Endothelial cell of hepatic sinusoid (primary cell): ENCODE results near the gene MYMX.

Experiments
- in situ Hi-C: cut with HindIII; loops from 2 replicates; pipeline ENCODE4 v1.10.0; 2017; ENCODE audit warnings: low sequenced_read_pairs

The MYMX gene

DNA sequence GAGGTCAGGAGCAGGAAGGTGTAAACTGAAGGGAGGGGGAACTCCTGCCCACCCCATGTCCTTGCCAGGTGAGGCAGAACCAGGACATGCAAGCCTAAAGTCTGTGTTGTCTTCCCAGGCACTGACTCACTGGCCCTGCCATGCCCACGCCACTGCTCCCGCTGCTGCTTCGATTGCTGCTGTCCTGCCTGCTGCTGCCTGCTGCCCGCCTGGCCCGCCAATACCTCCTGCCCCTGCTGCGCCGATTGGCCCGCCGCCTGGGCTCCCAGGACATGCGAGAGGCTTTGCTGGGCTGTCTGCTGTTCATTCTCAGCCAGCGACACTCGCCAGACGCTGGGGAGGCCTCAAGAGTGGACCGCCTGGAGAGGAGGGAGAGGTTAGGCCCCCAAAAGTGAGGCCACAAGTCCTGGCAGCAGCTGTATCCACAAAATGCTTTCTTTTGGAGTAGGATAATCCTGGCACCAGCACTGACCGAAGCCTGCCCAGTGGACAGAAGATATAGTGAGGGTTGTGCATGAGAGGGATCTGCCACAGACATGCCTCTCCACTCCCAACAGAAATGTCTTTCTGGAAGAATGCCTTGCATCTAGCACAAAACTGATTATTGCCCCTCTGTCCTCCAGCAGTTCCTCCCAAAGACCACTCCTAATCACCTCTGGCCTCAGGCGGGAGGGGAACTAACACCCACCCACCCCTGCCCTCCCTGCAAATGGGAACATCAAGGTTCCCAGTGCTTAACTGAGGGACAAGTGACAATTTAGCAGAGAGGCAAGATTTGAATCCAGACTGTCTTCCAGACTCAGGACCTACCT, 812 bp downstream of the MYMX start:
- in situ Hi-C loops, result no loop called here

DNA sequence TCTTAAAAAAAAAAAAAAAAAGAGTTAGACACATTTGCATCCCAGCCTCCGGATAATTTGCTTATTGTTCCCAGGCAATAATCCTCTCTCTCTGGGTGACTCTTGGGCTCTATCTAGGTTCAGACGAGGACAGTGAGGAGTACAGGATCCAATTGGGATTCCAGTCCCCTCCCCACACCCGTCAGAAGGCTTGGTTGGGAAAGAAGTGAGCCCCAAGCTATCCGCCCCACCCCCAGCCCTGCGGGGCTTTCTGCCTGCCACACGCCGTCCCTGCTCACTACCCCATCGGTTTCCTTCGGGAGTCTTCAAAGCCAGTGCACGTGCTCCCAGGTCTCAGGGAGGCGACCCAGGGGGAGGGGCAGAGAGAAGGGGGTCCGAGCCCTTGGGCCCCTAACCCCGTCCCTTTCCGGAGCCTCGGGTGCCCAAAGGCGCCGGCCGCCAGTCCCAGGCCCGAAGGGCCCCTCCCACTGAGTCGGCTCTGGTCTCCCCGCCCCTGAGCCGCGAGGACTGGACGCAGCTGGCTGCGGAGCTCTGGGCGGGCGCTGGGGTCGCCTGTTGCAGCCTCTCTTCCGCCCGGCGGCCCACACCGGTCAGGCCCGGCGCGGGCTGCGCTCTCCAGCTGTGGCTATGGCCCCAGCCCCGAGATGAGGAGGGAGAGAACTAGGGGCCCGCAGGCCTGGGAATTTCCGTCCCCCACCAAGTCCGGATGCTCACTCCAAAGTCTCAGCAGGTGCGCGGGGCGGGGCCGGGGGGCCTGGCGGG, 2.5 kb downstream of the MYMX start:
- in situ Hi-C loops, result no loop called here

DNA sequence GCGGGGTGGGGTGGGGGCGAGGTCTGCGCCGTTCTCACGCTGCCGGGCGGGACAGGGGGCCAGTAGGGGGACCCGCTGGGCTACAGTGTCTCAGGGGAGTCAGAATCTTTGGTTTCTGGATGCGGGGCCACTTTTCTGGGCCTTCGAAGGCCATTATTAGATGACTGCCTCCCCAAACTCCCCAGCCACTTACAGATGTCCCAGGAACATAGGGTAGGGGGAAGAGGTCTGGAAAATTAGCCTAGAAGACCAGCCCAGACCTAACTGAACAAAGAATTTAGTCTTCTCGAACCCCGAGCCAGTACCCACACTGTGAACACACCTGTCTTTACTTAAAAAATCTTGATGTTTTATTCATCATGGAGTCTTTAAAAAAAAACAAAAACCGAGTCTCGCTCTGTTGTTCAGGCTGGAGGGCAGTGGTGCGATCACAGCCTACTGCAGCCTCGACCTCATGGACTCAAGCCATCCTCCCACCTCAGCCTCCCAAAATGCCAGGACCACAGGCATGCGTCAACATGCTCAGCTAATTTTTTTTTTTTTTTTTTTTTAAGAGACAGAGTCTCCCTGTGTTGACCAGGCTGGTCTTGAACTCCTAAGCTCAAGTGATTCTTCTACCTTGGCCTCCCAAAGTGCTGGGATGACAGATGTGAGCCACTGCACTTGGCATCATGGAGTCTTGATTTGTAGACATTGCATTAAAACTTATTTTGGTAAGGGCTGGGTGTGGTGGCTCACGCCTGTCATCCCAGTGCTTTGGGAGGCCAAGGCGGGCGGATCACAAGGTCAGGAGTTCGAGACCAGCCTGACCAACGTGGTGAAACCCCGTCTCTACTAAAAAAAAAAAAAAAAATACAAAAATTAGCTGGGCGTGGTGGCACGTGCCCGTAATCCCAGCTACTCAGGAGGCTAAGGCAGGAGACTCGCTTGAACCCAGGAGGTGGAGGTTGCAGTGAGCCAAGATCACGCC, 3.4 kb downstream of the MYMX start:
- in situ Hi-C loops, result no loop called here

DNA sequence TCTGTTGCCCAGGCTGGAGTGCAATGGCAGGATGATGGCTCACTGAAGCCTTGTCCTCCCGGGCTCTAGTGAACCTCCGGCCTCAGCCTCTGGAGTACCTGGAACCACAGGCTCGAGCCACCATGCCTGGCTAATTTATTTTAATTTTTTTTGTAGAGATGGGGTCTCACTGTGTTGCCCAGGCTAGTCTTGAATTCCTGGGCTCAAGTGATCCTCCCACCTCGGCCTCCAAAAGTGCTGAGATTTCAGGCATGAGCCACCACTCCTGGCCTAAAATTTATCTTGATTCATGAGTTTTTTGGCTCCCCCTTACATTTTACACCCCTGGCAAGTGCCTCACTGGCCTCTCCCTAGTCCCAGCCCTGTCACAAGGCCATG, 4.2 kb downstream of the MYMX start:
- in situ Hi-C loops, result no loop called here

DNA sequence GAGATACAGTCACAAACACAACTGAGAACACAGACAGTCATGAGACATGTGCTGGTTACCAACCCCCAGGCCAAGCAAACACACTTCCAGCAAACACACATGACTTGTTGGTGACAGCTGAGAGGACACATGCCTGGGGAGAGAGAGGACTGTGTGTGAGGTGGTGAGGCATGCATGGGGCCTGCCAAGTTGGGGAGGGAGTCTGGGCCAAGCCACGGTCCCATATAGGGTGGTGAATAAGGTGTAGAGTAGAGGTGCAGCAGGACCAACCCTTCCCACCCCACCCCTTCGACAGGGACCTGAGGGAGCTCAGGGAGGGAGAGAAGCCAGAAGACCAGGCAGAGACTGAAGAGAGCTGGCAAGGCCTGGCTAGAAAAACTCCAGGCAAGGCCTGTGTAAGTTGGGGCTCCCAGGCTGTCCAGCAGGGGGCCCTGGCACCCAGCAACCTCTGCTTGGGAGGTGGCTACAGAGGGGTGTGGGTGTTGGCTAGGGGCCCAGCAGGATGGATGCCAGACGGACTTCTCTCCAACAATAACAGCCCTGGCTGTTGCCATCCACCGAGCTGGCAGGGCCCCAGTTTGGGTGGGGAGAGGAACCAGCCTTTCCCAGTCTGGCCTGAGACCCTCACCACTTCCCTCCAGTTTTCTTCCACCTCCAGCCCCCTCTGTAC, 4.7 kb downstream of the MYMX start:
- in situ Hi-C loops, result no loop called here

DNA sequence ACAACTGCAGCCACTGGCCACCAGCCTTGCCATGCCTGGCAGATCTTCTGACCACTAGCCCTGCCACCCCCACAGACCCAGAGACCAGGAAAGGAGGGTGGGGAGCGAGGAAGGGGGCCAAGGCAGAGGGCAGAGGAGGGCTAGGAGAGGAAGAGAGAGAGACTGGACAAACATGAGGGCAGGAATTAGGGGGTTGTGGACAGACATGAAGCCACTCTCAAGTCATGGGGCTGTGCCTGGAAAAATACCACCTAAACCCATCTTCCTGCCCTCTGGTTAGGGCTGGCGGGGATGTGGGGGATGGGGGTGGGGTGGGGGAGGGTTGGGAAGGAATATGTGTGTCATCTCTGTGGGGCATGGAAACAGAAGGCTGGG, 5.2 kb downstream of the MYMX start:
- in situ Hi-C loops, result no loop called here

DNA sequence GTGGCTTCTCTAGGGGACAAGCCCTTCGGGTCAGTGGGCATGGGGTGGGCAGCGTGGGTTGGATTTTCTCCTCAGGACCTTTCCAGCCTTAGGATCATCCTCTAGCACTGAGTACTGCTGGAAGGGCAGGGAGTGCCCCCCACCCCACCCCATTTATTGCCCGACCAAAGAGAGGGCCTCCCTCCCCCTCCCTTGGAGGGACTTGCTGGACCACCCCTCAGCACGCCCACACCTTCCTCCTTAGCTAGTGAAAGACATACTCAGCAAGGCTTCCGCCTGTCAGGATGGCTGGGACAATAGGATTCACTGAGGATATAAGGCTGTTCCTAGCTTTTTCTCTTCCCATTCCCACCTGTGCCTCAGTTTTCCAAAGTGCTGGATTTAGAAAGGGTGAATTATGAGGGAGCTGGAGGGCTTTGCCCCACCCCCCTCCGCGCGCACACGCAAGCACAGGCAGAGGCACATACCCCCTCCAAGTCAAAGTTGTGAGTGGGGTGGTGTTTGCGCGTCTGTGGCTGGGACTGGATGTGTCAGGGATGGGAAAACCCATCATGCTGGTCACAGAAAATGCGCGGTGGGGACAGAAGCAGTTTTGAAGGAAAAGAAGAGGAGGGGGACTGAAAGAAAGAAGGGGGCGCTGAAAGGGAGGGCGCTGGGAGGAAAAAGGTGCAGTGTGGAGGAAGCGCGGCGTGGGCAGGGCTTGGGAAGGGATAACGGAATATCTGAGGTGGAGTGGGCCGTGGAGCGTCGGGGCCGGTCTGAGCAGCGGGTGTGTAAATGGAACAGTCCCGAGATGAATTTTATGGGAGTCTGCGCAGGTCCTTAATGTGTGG, 6.0 kb downstream of the MYMX start:
- in situ Hi-C loops, result no loop called here

DNA sequence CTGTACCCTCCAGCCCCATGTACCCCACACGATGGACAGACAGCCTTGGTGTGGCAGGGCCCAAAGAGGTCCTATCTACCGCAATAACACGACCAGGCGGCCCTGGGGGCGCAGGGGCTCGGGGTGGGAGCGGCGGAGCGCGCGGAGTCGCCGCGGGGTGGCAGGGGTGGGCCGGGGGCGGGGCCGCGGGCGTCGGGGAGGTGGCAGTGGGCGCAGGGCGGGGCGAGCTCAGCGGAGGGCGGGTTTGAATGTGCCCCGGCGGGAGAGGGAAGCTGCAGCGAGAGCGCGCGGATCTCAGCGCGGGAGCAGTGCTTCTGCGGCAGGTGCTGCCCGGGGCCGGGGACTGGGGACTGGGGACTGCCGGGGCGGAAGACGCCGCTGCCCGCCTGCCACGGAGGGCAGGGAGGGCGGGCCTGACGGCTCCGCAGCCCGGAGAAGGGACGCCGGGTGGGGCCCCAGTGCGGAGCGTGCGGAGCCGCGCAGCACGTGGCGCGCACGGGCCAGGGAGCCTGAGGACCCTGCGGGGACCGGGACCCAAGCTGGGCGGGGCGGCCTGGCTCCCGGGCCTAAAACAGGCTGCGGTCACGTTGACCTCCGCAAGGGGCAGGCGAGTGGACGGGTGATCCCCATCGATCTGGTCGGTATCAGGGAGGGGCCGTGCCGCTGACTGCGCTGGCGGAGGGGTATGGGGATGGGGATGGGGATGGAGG, 6.7 kb downstream of the MYMX start, which contains the start of gene SLC29A1:
TSS of gene SLC29A1 (plus strand) at position 277 of the 710 bp plus-strand sequence. CDS start 3,719 bp downstream, outside the sequence.
- in situ Hi-C loops, result no loop called here

DNA sequence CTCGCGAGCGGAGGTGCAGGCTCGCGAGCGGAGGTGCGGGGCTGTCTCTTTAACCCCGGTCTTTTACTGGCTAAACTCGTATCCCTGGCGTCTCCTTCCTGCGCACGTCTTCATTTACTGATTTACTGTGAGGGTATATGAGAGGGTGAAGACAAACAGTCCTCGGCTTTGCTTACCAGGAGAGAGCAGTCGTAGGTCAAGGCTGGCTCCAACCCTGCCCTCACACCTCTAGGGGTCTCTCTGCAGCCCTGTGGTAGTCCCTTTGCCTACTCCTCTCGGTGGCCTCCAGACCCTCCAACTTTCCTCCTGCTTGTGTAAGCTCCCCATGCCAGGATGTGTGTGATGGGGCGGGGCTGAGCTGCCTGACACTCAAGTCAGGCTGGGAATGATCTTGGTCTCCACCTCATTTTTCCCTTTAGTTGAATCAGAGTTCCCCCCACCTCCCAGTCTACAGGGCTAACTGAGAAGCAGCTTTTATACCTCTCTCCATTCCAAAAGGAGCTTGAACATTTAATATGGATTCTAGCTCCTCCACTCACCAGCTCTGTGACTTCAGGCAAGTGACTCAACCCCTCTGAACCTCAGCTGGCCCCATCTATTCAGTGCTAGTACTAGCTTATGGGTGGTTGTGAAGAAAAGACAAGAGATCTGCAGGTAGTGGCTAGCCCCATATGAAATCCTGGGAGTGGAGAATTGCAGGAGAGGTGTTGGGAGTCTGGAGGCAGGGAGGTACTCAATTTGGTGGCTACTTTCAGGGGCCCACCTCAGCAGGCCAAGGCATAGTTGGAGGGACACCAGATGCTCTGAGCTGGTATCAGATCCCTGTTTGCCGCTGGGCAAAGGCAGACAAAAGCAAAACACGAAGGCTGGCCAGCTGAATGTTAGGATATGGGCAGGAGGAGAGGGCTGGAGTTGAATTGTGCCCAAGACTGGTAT, 7.6 kb downstream of the MYMX start:
- in situ Hi-C loops, result no loop called here

DNA sequence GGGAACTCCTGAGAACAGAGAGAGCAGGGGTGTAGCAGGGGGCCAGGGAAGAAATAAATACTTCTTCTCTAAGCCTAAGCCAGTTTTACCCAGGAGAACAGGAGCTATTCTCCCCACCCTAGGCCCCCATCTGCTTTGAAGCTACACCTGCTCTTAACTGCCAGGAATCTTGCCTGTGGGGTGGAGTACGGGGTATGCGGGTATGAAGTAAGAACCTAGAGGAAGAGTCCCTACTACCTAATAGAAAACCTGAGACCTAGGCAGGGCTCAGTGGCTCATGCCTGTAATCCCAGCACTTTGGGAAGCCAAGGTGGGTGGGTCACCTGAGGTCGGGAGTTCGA, 8.2 kb downstream of the MYMX start:
- in situ Hi-C loops, result no loop called here

DNA sequence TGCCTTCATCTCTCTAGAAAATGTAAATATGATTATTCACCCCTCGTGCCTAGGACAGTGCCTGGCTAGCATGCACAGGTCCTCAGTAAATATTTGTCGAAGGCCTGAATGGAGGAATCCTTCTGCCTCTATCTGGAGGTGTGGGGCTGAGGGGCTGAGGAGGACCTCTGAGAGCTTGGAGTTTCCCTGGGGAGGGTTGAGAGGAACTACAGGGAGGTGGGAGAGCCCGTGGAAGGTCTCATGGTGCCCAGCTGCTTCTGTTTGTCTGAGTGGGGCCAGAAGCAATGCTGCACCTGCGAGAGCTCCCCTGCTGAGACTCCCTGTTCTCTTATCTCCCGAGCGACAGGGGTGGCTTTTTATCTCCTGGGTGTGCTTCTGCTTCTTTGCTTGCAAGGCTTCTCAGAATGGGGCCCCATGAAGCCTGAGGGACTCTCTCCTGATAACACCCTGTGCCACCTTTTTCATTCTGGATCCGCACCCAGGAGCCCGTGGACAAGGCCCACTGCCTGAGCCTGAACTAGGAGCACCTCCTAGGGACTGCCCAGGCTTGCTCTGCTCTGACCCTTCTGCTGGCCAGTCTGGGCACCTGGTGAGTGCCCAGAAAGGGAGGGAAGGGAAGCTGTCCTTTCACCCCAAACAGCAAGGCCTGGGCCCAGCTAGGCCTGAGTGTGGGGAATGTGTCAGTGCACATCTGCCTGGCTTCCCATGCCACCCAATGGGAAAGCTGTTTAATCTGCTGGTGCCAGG, 9.0 kb downstream of the MYMX start:
- in situ Hi-C loops, result no loop called here

DNA sequence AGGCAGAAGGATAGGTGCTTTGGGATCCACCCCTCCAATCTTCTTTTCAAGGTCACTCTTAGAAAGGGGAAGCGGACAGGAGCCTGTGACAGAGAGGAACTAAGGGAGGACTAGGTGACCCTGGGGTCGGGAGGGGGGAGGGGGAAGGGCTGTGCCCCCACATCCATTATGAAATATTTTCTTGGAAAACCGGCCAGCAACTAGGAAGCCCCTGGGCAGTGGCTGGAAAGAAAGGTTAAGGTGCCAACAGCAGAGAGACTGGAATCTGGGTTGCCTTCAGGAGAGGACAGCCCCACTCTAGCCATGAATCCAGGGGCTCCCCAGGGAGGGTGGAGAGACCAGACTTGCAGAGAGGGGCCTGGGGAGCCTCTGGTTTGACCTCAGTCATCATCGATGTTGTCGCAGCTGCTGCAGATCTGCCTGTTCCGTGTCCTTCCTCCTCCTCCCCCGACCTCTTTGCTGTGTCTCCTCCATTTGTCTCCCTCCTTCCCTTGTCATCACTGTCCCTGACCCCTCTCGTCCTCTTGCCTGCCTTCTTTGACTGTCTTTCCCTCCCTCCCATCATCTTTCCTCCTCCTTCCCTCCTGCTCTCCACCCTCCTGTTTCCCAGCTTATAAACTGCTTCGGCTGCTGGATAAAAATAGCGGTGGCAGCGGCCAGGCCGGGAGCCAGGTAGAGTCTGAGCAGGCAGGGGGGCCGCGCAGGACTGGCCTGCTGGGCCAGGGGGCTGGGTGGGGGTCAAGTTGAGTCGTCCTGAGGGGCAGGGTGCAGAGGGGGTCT, 9.8 kb downstream of the MYMX start:
- in situ Hi-C loops, result no loop called here

DNA sequence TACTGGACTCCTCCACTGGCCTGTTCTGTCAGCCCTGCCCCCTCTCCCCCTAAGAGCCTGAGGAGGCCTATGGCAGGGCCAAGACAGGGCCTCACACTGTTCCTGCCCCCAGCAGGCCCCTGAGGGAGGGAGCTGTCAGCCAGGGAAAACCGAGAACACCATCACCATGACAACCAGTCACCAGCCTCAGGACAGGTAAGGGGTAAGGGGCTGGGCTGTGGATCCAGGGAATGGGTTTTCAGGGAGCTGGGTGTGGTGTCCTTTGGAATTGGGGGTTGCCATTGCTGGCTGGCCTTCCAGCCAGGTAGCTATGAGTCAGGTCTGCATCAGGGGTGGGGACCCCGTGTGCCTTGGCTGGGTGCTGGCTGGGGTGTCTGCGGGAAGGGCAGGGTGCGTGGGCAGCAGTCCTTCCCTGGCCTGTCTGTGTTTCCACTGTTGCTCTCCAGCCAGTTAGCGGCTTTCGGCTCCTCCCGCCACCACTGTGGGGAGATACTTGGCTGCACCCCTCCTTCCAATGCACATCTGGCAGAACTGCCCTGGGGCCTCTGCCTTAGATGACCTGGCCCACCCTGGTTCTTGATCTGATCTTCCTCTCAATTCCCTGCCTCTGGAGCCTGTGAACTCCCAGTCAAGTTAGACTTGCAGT, 10.5 kb downstream of the MYMX start:
- in situ Hi-C loops, result no loop called here

DNA sequence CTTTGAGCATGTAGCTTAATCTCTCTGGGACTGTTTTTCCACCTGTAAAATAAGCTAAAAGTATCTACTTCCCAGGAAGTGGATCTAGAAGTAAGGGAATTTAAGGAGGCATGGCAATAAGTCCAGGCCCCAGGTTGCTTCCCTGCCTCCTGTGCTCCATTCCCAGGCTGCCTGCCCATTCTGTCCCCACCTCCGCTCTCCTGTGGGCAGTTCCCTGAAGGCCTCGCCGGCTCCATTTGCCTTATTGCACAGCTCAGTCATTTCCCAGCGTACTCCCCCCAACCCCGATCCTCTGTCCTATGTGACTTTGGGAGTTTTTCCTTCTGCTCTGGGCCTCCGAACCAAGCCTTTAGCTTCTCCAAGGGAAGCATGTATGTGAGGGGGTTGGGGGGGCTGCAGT, 11.3 kb downstream of the MYMX start:
- in situ Hi-C loops, result no loop called here

DNA sequence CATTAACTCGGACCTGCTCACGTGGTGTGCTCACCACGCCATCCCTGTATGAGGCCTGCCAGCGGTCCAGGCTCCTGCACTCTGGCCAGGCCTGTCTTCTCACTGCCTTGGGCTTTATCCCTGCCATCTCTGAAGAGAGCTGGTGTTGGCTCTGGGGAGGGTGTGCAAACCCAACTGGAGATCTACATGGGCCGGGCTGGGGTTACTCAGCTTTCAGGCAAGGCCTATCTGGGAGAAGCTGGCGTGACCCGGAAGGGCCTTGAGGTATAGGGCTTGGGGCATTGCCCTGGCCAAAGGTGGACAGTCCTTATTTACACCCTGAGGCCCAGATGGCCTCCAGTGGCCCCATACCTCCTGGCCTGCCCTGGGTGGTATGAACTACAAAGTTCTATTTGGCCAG, 11.7 kb downstream of the MYMX start:
- in situ Hi-C loops, result no loop called here

DNA sequence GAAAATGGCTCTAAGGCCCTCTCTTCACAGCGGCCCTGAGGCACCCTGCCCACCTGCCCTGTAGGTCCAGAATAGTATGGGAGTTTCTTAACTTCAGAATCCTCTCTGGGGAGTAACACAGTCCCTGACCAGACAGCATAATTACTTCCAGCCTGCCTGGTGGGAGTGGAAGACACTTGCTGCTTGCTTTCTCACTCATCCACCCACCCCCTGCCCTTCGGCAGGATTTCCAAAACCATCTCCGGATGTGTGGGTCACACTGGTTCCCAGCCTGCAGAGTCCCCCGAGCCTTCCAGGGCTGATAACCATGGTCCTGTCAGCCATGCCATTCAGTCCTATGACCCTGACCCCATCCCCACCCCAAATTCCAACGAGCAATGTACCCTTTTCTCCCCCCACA, 12.1 kb downstream of the MYMX start:
- in situ Hi-C loops, result no loop called here
